K562 (cell line): ENCODE results near the gene HMGB1. TPM values are rescaled to one million over a fixed set of nuclear protein-coding genes. Genes with fewer than 3 reads are reported as not detected.

Experiments used
- ATAC-seq: fragments of 200-7000 bp; cut with Tn5 transposase; 3 replicates; pipeline ENCODE4 v1.9.1; 2020; ENCODE audit warnings: moderate library complexity
- BruUV-seq: library from RNA; stranded (reverse); fragments of 400-500 nt; replicated peaks from 2 replicates; lab custom pipeline; 2021; lab: Mats Ljungman, UMichigan
- CTCF ChIA-PET: fragments of 300-600 bp; formaldehyde crosslinking; extraction: SDS; loops from one replicate; lab custom pipeline; 2021; ENCODE audit warnings: low intra/inter-chr PET ratio; lab: Yijun Ruan, JAX
- POLR2A ChIA-PET: fragments of 300-600, 350-650 bp; sonication (Branson Sonifier 250); formaldehyde crosslinking; extraction: SDS; loops from one replicate; lab custom pipeline; 2021; ENCODE audit warnings: antibody characterized with exemption, inconsistent platforms; lab: Yijun Ruan, JAX
- DNase-seq, 4 experiments: peaks; one replicate each; pipeline versions ENCODE4 v3.0.0 to v3.0.0-alpha.2; 2011 to 2018; ENCODE audit warnings: low spot score in 3 of 4, mixed read lengths in 3 of 4; ENCODE audit errors: extremely low read depth in 1 of 4
- FAIRE-seq: peaks from 2 replicates; lab custom pipeline; 2011; peaks lifted over from hg19 to GRCh38; lab: Jason Lieb, UNC
- H2AFZ ChIP-seq: 2 replicates; pipeline ENCODE4 v1.6.0; 2011; ENCODE audit warnings: low read depth, low read length, control low read depth, inconsistent platforms
- H3K27ac ChIP-seq: fragments of 200-600 bp; 3 replicates; pipeline ENCODE4 v1.8.0; 2011; ENCODE audit warnings: low read depth, mild to moderate bottlenecking, control low read depth, inconsistent platforms, low read length, moderate library complexity, mixed read lengths; ENCODE audit errors: extremely low read depth
- H3K27me3 ChIP-seq, 2 experiments: fragments of 300-600 bp in 1 of 2; 2 replicates in 1 of 2; 3 replicates in 1 of 2; pipeline versions ENCODE4 v1.6.0 to v1.8.0; 2011; ENCODE audit warnings: inconsistent platforms in 2 of 2, low read length in 2 of 2, mild to moderate bottlenecking in 1 of 2, mixed read lengths in 1 of 2, moderate library complexity in 1 of 2; ENCODE audit not compliant: control insufficient read depth in 2 of 2, insufficient read depth in 2 of 2
- H3K36me3 ChIP-seq: fragments of 300-600 bp; 3 replicates; pipeline ENCODE4 v1.8.0; 2011; ENCODE audit warnings: mild to moderate bottlenecking, low read length, inconsistent platforms; ENCODE audit not compliant: control insufficient read depth, insufficient read depth
- H3K4me1 ChIP-seq, 2 experiments: fragments of 200-600 bp in 1 of 2; replicated peaks in 1 of 2; 2 replicates in 1 of 2; 3 replicates in 1 of 2; pipeline versions ENCODE4 v1.5.1 to v1.8.0; 2011; ENCODE audit warnings: inconsistent platforms in 2 of 2, low read length in 2 of 2, mild to moderate bottlenecking in 1 of 2, mixed read lengths in 1 of 2, moderate library complexity in 1 of 2; ENCODE audit not compliant: control insufficient read depth in 2 of 2, insufficient read depth in 2 of 2
- H3K4me2 ChIP-seq: 2 replicates; pipeline ENCODE4 v1.6.1; 2011; ENCODE audit warnings: low read length, control low read depth, inconsistent platforms, mixed read lengths; ENCODE audit not compliant: insufficient read depth
- H3K4me3 ChIP-seq: fragments of 200-600 bp; sonication (generic), shearing (Covaris generic); 2 replicates; pipeline ENCODE4 v1.5.1; 2016; ENCODE audit warnings: control low read depth, inconsistent platforms
- H3K79me2 ChIP-seq: fragments of 200-600 bp; 3 replicates; pipeline ENCODE4 v1.8.0; 2011; ENCODE audit warnings: low read length, inconsistent platforms; ENCODE audit not compliant: control insufficient read depth, insufficient read depth
- H3K9ac ChIP-seq, 2 experiments: 2 replicates each; pipeline versions ENCODE4 v1.6.0 to v1.6.1; 2011; ENCODE audit warnings: low read depth in 2 of 2, low read length in 2 of 2, control low read depth in 1 of 2, inconsistent platforms in 1 of 2, mild to moderate bottlenecking in 1 of 2, mixed read lengths in 1 of 2; ENCODE audit not compliant: insufficient read depth in 1 of 2
- H3K9me1 ChIP-seq: one replicate; pipeline ENCODE4 v1.6.0; 2011; ENCODE audit warnings: inconsistent platforms, mild to moderate bottlenecking, low read length, moderate library complexity; ENCODE audit not compliant: control insufficient read depth, insufficient read depth
- H3K9me3 ChIP-seq: replicated peaks from 2 replicates; pipeline ENCODE4 v1.5.1; 2011; ENCODE audit warnings: low read depth, low read length, inconsistent platforms; ENCODE audit not compliant: control insufficient read depth, insufficient read depth
- H4K20me1 ChIP-seq: replicated peaks from 2 replicates; pipeline ENCODE4 v1.6.1; 2011; ENCODE audit warnings: low read length, inconsistent platforms, mixed read lengths; ENCODE audit not compliant: control insufficient read depth, insufficient read depth
- ADNP ChIP-seq: fragments of 200-800 bp; sonication (Bioruptor generic); IDR thresholded peaks from 2 replicates; pipeline ENCODE4 v1.6.1; 2016; ENCODE audit warnings: missing genetic modification characterization, missing compliant biosample characterization
- ARHGAP35 ChIP-seq: fragments of 450-650 bp; IDR thresholded peaks from 2 replicates; pipeline ENCODE4 v1.6.1; 2018; ENCODE audit not compliant: partially characterized antibody
- CTBP1 ChIP-seq: fragments of 450-650 bp; IDR thresholded peaks from 2 replicates; pipeline ENCODE4 v1.6.1; 2016; ENCODE audit warnings: borderline replicate concordance
- FOXK2 ChIP-seq, 2 experiments: fragments of 450-650 bp; IDR thresholded peaks in 1 of 2; conservative IDR thresholded peaks in 1 of 2; 2 replicates each; pipeline ENCODE4 v1.6.1; 2016; ENCODE audit warnings: low read depth in 2 of 2, mild to moderate bottlenecking in 1 of 2
- HNRNPLL ChIP-seq: fragments of 200-400 bp; formaldehyde crosslinking; IDR thresholded peaks from 2 replicates; pipeline ENCODE4 v1.6.1; 2017; ENCODE audit warnings: low read length, low read depth, mild to moderate bottlenecking; ENCODE audit not compliant: poor library complexity, severe bottlenecking
- HSF4 ChIP-seq: fragments of 250-450 bp; sonication (Bioruptor Pico); IDR thresholded peaks from 2 replicates; pipeline ENCODE4 v2.1.2; 2022; ENCODE audit warnings: mild to moderate bottlenecking, moderate library complexity, borderline replicate concordance
- KLF16 ChIP-seq: IDR thresholded peaks from 2 replicates; pipeline ENCODE4 v1.6.1; 2016; ENCODE audit warnings: antibody characterized with exemption
- NCOA2 ChIP-seq, 2 experiments: fragments of 450-650 bp; IDR thresholded peaks; 2 replicates each; pipeline ENCODE4 v1.6.1; 2018; ENCODE audit warnings: mild to moderate bottlenecking in 2 of 2, moderate library complexity in 1 of 2; ENCODE audit not compliant: partially characterized antibody in 2 of 2
- PHB2 ChIP-seq: fragments of 450-650 bp; IDR thresholded peaks from 2 replicates; pipeline ENCODE4 v1.6.1; 2017; ENCODE audit warnings: low read depth
- PTTG1 ChIP-seq: fragments of 450-650 bp; IDR thresholded peaks from 2 replicates; pipeline ENCODE4 v1.6.1; 2016; ENCODE audit warnings: low read depth, mild to moderate bottlenecking, missing genetic modification characterization, missing compliant biosample characterization
- STAT5B ChIP-seq: fragments of 250-450 bp; sonication (Bioruptor Pico); IDR thresholded peaks from 2 replicates; pipeline ENCODE4 v1.8.0; 2021; ENCODE audit warnings: mild to moderate bottlenecking, inconsistent platforms
- TFAP4 ChIP-seq: sonication (generic); formaldehyde crosslinking; IDR thresholded peaks from 2 replicates; pipeline ENCODE4 v1.8.0; 2022; ENCODE audit warnings: missing genetic modification reagents, mild to moderate bottlenecking, moderate library complexity, borderline replicate concordance
- ZNF436 ChIP-seq: fragments of 250-450, 450-650 bp; sonication (Bioruptor Pico); formaldehyde crosslinking; IDR thresholded peaks from 2 replicates; pipeline ENCODE4 v1.7.0; 2020; ENCODE audit warnings: mild to moderate bottlenecking
- ZNF512 ChIP-seq: IDR thresholded peaks from 2 replicates; pipeline ENCODE4 v1.6.1; 2016; ENCODE audit warnings: missing genetic modification characterization, missing compliant biosample characterization
- ZNF592 ChIP-seq: fragments of 450-650 bp; IDR thresholded peaks from 2 replicates; pipeline ENCODE4 v1.6.1; 2017; ENCODE audit warnings: antibody characterized with exemption, mild to moderate bottlenecking
- WGBS: fragments of 100-300 bp; shearing (Covaris generic); methylation state at CpG from one replicate; pipeline ENCODE4 v1.1.6; 2016; ENCODE audit warnings: low coverage, mixed read lengths; ENCODE audit not compliant: insufficient coverage; ENCODE audit errors: missing lambda C conversion rate; 5-methylcytosine and 5-hydroxymethylcytosine counted together
- in situ Hi-C: fragments of 300-500 bp; cut with MboI; formaldehyde crosslinking; loops from 4 replicates; pipeline ENCODE4 v1.15.0; 2018; ENCODE audit warnings: inconsistent platforms, mixed read lengths
- intact Hi-C: fragments of 100-400 bp; cut with micrococcal nuclease; formaldehyde crosslinking; loops from 2 replicates; pipeline ENCODE4 v1.14.2; 2022
- polyA plus RNA-seq, 8 experiments: library from polyadenylated mRNA; depleted of rRNA in 4 of 8; stranded (reverse) in 5 of 8; unstranded in 3 of 8; fragments of >200 nt; fragmentation: Nextera tagmentation in 2 of 8; fragmentation: Illumina TruSeq in 1 of 8; extraction: Ambion mirVana in 2 of 8; extraction: Trizol in 1 of 8; gene quantifications; 2 replicates each; pipeline versions ENCODE4 v1.2.1 to v1.2.3, GENCODE V29; 2011 to 2014; ENCODE audit warnings: inconsistent platforms in 1 of 8, missing spikeins in 1 of 8
- total RNA-seq, 7 experiments: library from RNA; depleted of rRNA in 6 of 7; stranded (reverse); fragments of >200 nt in 6 of 7; fragmentation: Illumina TruSeq in 2 of 7; extraction: Trizol in 2 of 7; gene quantifications; 2 replicates each; pipeline versions ENCODE4 v1.2.1 to v1.2.3, GENCODE V29; 2011 to 2021; ENCODE audit warnings: low replicate concordance in 1 of 7

HMGB1 gene
- total and polyA plus RNA-seq, 9 of the 15 experiments (the other 6 are each of a cell fraction or from before 2014, with no cell fraction given), result 442 to 1,896 (median 933) TPM

- no peak for TF ChIP-seq ZNF512 (tag)
- no peak for TF ChIP-seq PTTG1 (tag)
- no peak for TF ChIP-seq ADNP (tag)
- no peak for TF ChIP-seq KLF16
- no peak for TF ChIP-seq PHB2
- TF ChIP-seq NCOA2 (IDR thresholded peaks at IDR 0.05; ENCODE audit: partially characterized antibody in 2 of 2), result no peak
- no peak for TF ChIP-seq CTBP1
These were observed 30.0 kb upstream of the HMGB1 start (continued) for GRCh38 chr13:30495746-30496145.

GRCh38 chr13:30493658-30494381, 28.1 kb upstream of the HMGB1 start:
- WGBS, result 0% methylated on average over 1 of the region's 4 CpGs
- H4K20me1 ChIP-seq, result no peaks in the 10 kb centered on the region
- H3K9me1 ChIP-seq, result no peaks in the 10 kb centered on the region
- BruUV-seq, result no TSS peak
- no peak overlapping the region for H3K4me3 ChIP-seq
- H3K9me3 ChIP-seq, result no peaks in the 10 kb centered on the region
- intact Hi-C loops, result no loop called here
- in situ Hi-C loops, result no loop called here
- H3K79me2 ChIP-seq, result no peaks in the 10 kb centered on the region
- ChIA-PET CTCF (no interaction called here), POLR2A (interaction anchor here (1.2 kb wide), 1 partner anchor 23 kb away, joined by 3 read pairs; no protein-coding TSS in a partner anchor)
- H3K27me3 ChIP-seq, result no peaks in the 10 kb centered on the region
- no peak overlapping the region for H2AFZ ChIP-seq
- no peak for FAIRE-seq
- DNase-seq, result no peak
- no peaks in the 10 kb centered on the region for H3K36me3 ChIP-seq
- H3K9ac ChIP-seq, result no peak overlapping the region
- H3K4me2 ChIP-seq, result no peak overlapping the region
- no peak for ATAC-seq
- H3K27ac ChIP-seq, result no peak overlapping the region
- no peaks in the 10 kb centered on the region for H3K4me1 ChIP-seq
- no peak for TF ChIP-seq STAT5B (CRISPR knock-in tag)
- TF ChIP-seq TFAP4 (CRISPR knock-in tag), result no peak
- TF ChIP-seq ZNF592, result no peak
- TF ChIP-seq ZNF436 (CRISPR knock-in tag), result no peak
- no peak for TF ChIP-seq ARHGAP35
- no peak for TF ChIP-seq FOXK2 (conservative IDR thresholded peaks at IDR 0.05 in 1 of 2, IDR thresholded peaks at IDR 0.05 in 1 of 2; ENCODE audit: low read depth in 2 of 2)
- TF ChIP-seq HNRNPLL, result no peak
- TF ChIP-seq HSF4 (CRISPR knock-in tag), result no peak
